H1 (cell line): ENCODE results near the gene AURKAIP1. TPM values are rescaled to one million over a fixed set of nuclear protein-coding genes. Genes with fewer than 3 reads are reported as not detected.
A peak's percentile ranks its signal among the peaks of the same experiment; 100 is the strongest.

Experiments
- CTCF ChIA-PET: fragments of 300-600 bp; sonication (Branson Sonifier 250); formaldehyde crosslinking; loops from one replicate; lab custom pipeline; 2021; ENCODE audit not compliant: partially characterized antibody; lab: Charles Lee
- POLR2A ChIA-PET: fragments of 300-600 bp; sonication (Branson Sonifier 250); formaldehyde crosslinking; loops from one replicate; lab custom pipeline; 2021; ENCODE audit warnings: inconsistent platforms; ENCODE audit not compliant: partially characterized antibody; lab: Charles Lee
- DNase-seq, 2 experiments: peaks; one replicate each; pipeline versions ENCODE4 v3.0.0 to v3.0.0-alpha.2; 2010 to 2022; ENCODE audit warnings: low spot score in 2 of 2, low read depth in 1 of 2, mixed read lengths in 1 of 2
- FAIRE-seq: peaks from 2 replicates; lab custom pipeline; 2011; peaks lifted over from hg19 to GRCh38; lab: Jason Lieb, UNC
- H2AFZ ChIP-seq: 2 replicates; pipeline ENCODE4 v1.8.1; 2012; ENCODE audit warnings: low read length, inconsistent platforms
- H2AK5ac ChIP-seq: 2 replicates; pipeline ENCODE4 v1.6.1; 2013; ENCODE audit warnings: low read depth, low read length
- H2BK120ac ChIP-seq: replicated peaks from 2 replicates; pipeline ENCODE3; 2013; ENCODE audit warnings: low read depth, low read length, inconsistent platforms
- H2BK12ac ChIP-seq: 2 replicates; pipeline ENCODE4 v1.6.1; 2013; ENCODE audit warnings: low read depth, low read length
- H2BK15ac ChIP-seq: 2 replicates; pipeline ENCODE4 v1.6.1; 2013; ENCODE audit warnings: low read length
- H2BK20ac ChIP-seq: 2 replicates; pipeline ENCODE4 v1.6.1; 2013; ENCODE audit warnings: low read length
- H2BK5ac ChIP-seq: 2 replicates; pipeline ENCODE4 v1.6.1; 2013; ENCODE audit warnings: low read depth, low read length
- H3K14ac ChIP-seq: 2 replicates; pipeline ENCODE4 v1.6.1; 2013; ENCODE audit warnings: inconsistent platforms; ENCODE audit not compliant: insufficient read length
- H3K18ac ChIP-seq: 2 replicates; pipeline ENCODE4 v1.6.1; 2013; ENCODE audit warnings: low read length; ENCODE audit errors: extremely low read depth
- H3K23ac ChIP-seq: 2 replicates; pipeline ENCODE4 v1.6.1; 2013; ENCODE audit warnings: inconsistent platforms; ENCODE audit not compliant: insufficient read length
- H3K23me2 ChIP-seq: 2 replicates; pipeline ENCODE4 v1.6.1; 2013; ENCODE audit warnings: low read depth, low read length
- H3K27ac ChIP-seq: 2 replicates; pipeline ENCODE4 v1.6.1; 2011; ENCODE audit warnings: low read depth, low read length, inconsistent platforms
- H3K27me3 ChIP-seq, 4 experiments: replicated peaks in 1 of 4; 1 replicate in 1 of 4; 2 replicates in 3 of 4; pipeline versions ENCODE4 v1.6.1 to v1.8.1; 2011 to 2013; ENCODE audit warnings: low read length in 3 of 4, mild to moderate bottlenecking in 3 of 4, inconsistent platforms in 2 of 4, mixed read lengths in 2 of 4, moderate library complexity in 1 of 4; ENCODE audit not compliant: control insufficient read depth in 3 of 4, insufficient read depth in 3 of 4; ENCODE audit errors: extremely low read depth in 1 of 4
- H3K36me3 ChIP-seq, 4 experiments: 2 replicates each; pipeline versions ENCODE4 v1.6.1 to v1.8.1; 2011 to 2013; ENCODE audit warnings: mild to moderate bottlenecking in 4 of 4, low read length in 3 of 4, moderate library complexity in 2 of 4, control low read depth in 1 of 4, inconsistent platforms in 1 of 4; ENCODE audit not compliant: insufficient read depth in 4 of 4, control insufficient read depth in 2 of 4
- H3K4ac ChIP-seq: replicated peaks from 2 replicates; pipeline ENCODE3; 2013; ENCODE audit warnings: low read length, low read depth, mixed read lengths, inconsistent platforms; ENCODE audit not compliant: insufficient read length
- H3K4me1 ChIP-seq, 4 experiments: replicated peaks in 1 of 4; 1 replicate in 1 of 4; 2 replicates in 3 of 4; pipeline versions ENCODE4 v1.6.1 to v1.8.1; 2011 to 2013; ENCODE audit warnings: low read length in 3 of 4, inconsistent platforms in 2 of 4, mixed read lengths in 1 of 4; ENCODE audit not compliant: insufficient read depth in 4 of 4, control insufficient read depth in 3 of 4
- H3K4me2 ChIP-seq, 2 experiments: 2 replicates each; pipeline versions ENCODE4 v1.6.1 to v1.8.1; 2011 to 2013; ENCODE audit warnings: low read depth in 2 of 2, low read length in 2 of 2, control low read depth in 1 of 2, inconsistent platforms in 1 of 2, mild to moderate bottlenecking in 1 of 2; ENCODE audit not compliant: insufficient read depth in 1 of 2
- H3K4me3 ChIP-seq, 4 experiments: fragments of 200-600, 300-600 bp in 1 of 4; sonication (generic), shearing (Covaris generic), sonication (Bioruptor Twin) in 1 of 4; 2 replicates each; pipeline versions ENCODE4 v1.5.1 to v1.8.1; 2011 to 2016; ENCODE audit warnings: low read length in 4 of 4, low read depth in 3 of 4, control low read depth in 2 of 4, inconsistent platforms in 2 of 4, mild to moderate bottlenecking in 2 of 4, mixed read lengths in 1 of 4, moderate library complexity in 1 of 4; ENCODE audit not compliant: insufficient read depth in 2 of 4; ENCODE audit errors: extremely low read depth in 1 of 4
- H3K56ac ChIP-seq: replicated peaks from 2 replicates; pipeline ENCODE3; 2013; ENCODE audit warnings: low read depth, mild to moderate bottlenecking, mixed read lengths, low read length, inconsistent platforms; ENCODE audit not compliant: insufficient read length
- H3K79me1 ChIP-seq: 2 replicates; pipeline ENCODE4 v1.6.1; 2013; ENCODE audit warnings: low read depth, low read length, control low read depth
- H3K79me2 ChIP-seq, 2 experiments: 2 replicates each; pipeline versions ENCODE4 v1.6.1 to v1.8.1; 2012 to 2013; ENCODE audit warnings: low read length in 2 of 2, mild to moderate bottlenecking in 2 of 2, inconsistent platforms in 1 of 2; ENCODE audit not compliant: insufficient read depth in 2 of 2, control insufficient read depth in 1 of 2
- H3K9ac ChIP-seq, 4 experiments: replicated peaks in 1 of 4; 1 replicate in 1 of 4; 2 replicates in 3 of 4; pipeline versions ENCODE4 v1.6.1 to v1.8.1; 2011 to 2013; ENCODE audit warnings: low read depth in 3 of 4, low read length in 3 of 4, control low read depth in 2 of 4, mild to moderate bottlenecking in 2 of 4, moderate library complexity in 2 of 4, inconsistent platforms in 1 of 4; ENCODE audit errors: extremely low read depth in 1 of 4
- H3K9me3 ChIP-seq, 2 experiments: 2 replicates each; pipeline versions ENCODE4 v1.6.1 to v1.8.1; 2012 to 2013; ENCODE audit warnings: mild to moderate bottlenecking in 2 of 2, moderate library complexity in 2 of 2, control low read depth in 1 of 2, inconsistent platforms in 1 of 2, low read depth in 1 of 2, low read length in 1 of 2, mixed read lengths in 1 of 2; ENCODE audit not compliant: insufficient read depth in 2 of 2
- H4K20me1 ChIP-seq, 2 experiments: replicated peaks in 1 of 2; 2 replicates each; pipeline versions ENCODE3 to v1.8.1; 2011 to 2013; ENCODE audit warnings: inconsistent platforms in 2 of 2, low read length in 2 of 2, mild to moderate bottlenecking in 1 of 2; ENCODE audit not compliant: insufficient read depth in 2 of 2, control insufficient read depth in 1 of 2
- H4K5ac ChIP-seq: 2 replicates; pipeline ENCODE4 v1.6.1; 2013; ENCODE audit warnings: low read length, low read depth, mixed read lengths, inconsistent platforms; ENCODE audit not compliant: insufficient read length
- H4K8ac ChIP-seq: 2 replicates; pipeline ENCODE4 v1.8.0; 2013; ENCODE audit warnings: mild to moderate bottlenecking, moderate library complexity, low read length, inconsistent platforms; ENCODE audit not compliant: insufficient read depth; ENCODE audit errors: extremely low read depth
- H4K91ac ChIP-seq: replicated peaks from 2 replicates; pipeline ENCODE3; 2013; ENCODE audit warnings: low read length, mixed read lengths, inconsistent platforms; ENCODE audit not compliant: insufficient read length
- CTCF ChIP-seq, 3 experiments: IDR thresholded peaks; 1 replicate in 2 of 3; 2 replicates in 1 of 3; pipeline versions ENCODE4 v1.5.1 to v1.6.1; 2011; ENCODE audit warnings: low read length in 3 of 3, mild to moderate bottlenecking in 3 of 3, inconsistent platforms in 2 of 3, low read depth in 1 of 3, moderate library complexity in 1 of 3; ENCODE audit not compliant: insufficient read depth in 1 of 3; ENCODE audit errors: control extremely low read depth in 1 of 3
- GABPA ChIP-seq: IDR thresholded peaks from 2 replicates; pipeline ENCODE4 v1.6.1; 2011; ENCODE audit warnings: mild to moderate bottlenecking, low read length, moderate library complexity, borderline replicate concordance; ENCODE audit not compliant: insufficient read depth
- GTF2F1 ChIP-seq: IDR thresholded peaks from 2 replicates; pipeline ENCODE4 v1.6.1; 2012; ENCODE audit warnings: low read depth, low read length, improper control_type of control experiment, borderline replicate concordance
- HDAC2 ChIP-seq, 2 experiments: fragments of 300-600 bp in 1 of 2; sonication (generic) in 1 of 2; IDR thresholded peaks; 2 replicates each; pipeline ENCODE4 v1.6.1; 2011 to 2012; ENCODE audit warnings: low read depth in 2 of 2, low read length in 2 of 2, mild to moderate bottlenecking in 2 of 2, moderate library complexity in 2 of 2, borderline replicate concordance in 1 of 2, inconsistent platforms in 1 of 2
- NRF1 ChIP-seq: IDR thresholded peaks from 2 replicates; pipeline ENCODE4 v1.6.1; 2011; ENCODE audit warnings: mild to moderate bottlenecking, low read depth, low read length, improper control_type of control experiment
- RAD21 ChIP-seq, 2 experiments: IDR thresholded peaks in 1 of 2; conservative IDR thresholded peaks in 1 of 2; 2 replicates each; pipeline ENCODE4 v1.6.1; 2011; ENCODE audit warnings: low read depth in 2 of 2, low read length in 2 of 2, improper control_type of control experiment in 1 of 2, inconsistent platforms in 1 of 2, mild to moderate bottlenecking in 1 of 2, moderate library complexity in 1 of 2
- TCF12 ChIP-seq: IDR thresholded peaks from 2 replicates; pipeline ENCODE4 v1.6.1; 2011; ENCODE audit warnings: low read depth, mild to moderate bottlenecking, low read length
- YY1 ChIP-seq: IDR thresholded peaks from 2 replicates; pipeline ENCODE4 v1.6.1; 2011; ENCODE audit warnings: low read depth, mild to moderate bottlenecking, low read length
- WGBS, 2 experiments: shearing (Covaris generic) in 1 of 2; methylation state at CpG; one replicate each; pipeline versions ENCODE4 v1.1.6 to v1.1.7; 2013 to 2015; ENCODE audit warnings: low lambda C conversion rate in 2 of 2, mixed read lengths in 2 of 2, inconsistent platforms in 1 of 2, low coverage in 1 of 2, missing lambda C conversion rate in 1 of 2; ENCODE audit not compliant: insufficient replicate concordance in 2 of 2, insufficient coverage in 1 of 2, insufficient read length in 1 of 2; ENCODE audit errors: extremely low coverage in 1 of 2, missing lambda C conversion rate in 1 of 2; 5-methylcytosine and 5-hydroxymethylcytosine counted together
- polyA plus RNA-seq, 7 experiments: library from polyadenylated mRNA; depleted of rRNA in 3 of 7; stranded (reverse) in 5 of 7; unstranded in 2 of 7; fragments of >200 nt in 5 of 7; fragments of 200-250 nt in 2 of 7; gene quantifications; 1 replicate in 5 of 7; 2 replicates in 1 of 7; 4 replicates in 1 of 7; pipeline versions ENCODE4 v1.2.1 to v1.2.3, GENCODE V29; 2011 to 2013; ENCODE audit warnings: missing spikeins in 2 of 7, mixed read lengths in 2 of 7
- total RNA-seq: library from RNA; stranded (reverse); fragmentation: NEBNext Ultra II Directional; extraction: Animal tissue kit (Norgen Biotek cat#: 25700); gene quantifications from 2 replicates; pipeline ENCODE4 v1.2.1, GENCODE V29; 2021

AURKAIP1 gene
- total and polyA plus RNA-seq, 2 of the 8 experiments (the other 6 are each of a cell fraction or from before 2014, with no cell fraction given), result 87.8 to 194 TPM

GRCh38 chr1:1361982-1362423 lies 13.0 kb downstream of the AURKAIP1 start:
- no peak overlapping the region for H2BK120ac ChIP-seq
- H3K4me1 ChIP-seq, result peaks cover 2 to 21% (median 16%) of the 10 kb centered on the region in 4 experiments
- H2AFZ ChIP-seq, result no peak overlapping the region
- peaks cover 0 to 5% of the 10 kb centered on the region in 2 experiments for H4K20me1 ChIP-seq
- H4K91ac ChIP-seq, result no peak overlapping the region
- H4K5ac ChIP-seq, result no peak overlapping the region
- no peak overlapping the region for H3K4ac ChIP-seq
- no peaks in the 10 kb centered on the region for H3K79me2 ChIP-seq
- 0 out of 4 replicates have a peak overlapping the region, but pooled peaks of 1 of the 2 experiments have one; percentile 6 for H3K4me2 ChIP-seq
- no peak overlapping the region for H3K23ac ChIP-seq
- H2AK5ac ChIP-seq, result no peak overlapping the region
- no peak overlapping the region for H3K9ac ChIP-seq
- peaks cover 6 to 13% of the 10 kb centered on the region in 2 experiments; a peak in 3 of 4 replicates for H3K9me3 ChIP-seq
- no peak for TF ChIP-seq GTF2F1
- no peak for TF ChIP-seq TCF12
- TF ChIP-seq CTCF (IDR thresholded peaks at IDR 0.05; ENCODE audit: control extremely low read depth in 1 of 3, insufficient read depth in 1 of 3, low read depth in 1 of 3, low read length in 3 of 3), result peak in 1 of 3 experiments; percentile 20; a peak in 1 of 4 replicates
- TF ChIP-seq YY1, result 0 out of 2 replicates have a peak, but pooled peaks have one; percentile 35
- TF ChIP-seq RAD21 (IDR thresholded peaks at IDR 0.05 in 1 of 2, conservative IDR thresholded peaks at IDR 0.05 in 1 of 2; ENCODE audit: low read depth in 2 of 2, low read length in 2 of 2), result peak in 1 of 2 experiments; percentile 17; a peak in 2 of 4 replicates
- TF ChIP-seq GABPA, result 0 out of 2 replicates have a peak, but pooled peaks have one; percentile 16
- TF ChIP-seq HDAC2 (IDR thresholded peaks at IDR 0.05; ENCODE audit: borderline replicate concordance in 1 of 2, low read depth in 2 of 2, low read length in 2 of 2), result no peak
- TF ChIP-seq NRF1, result no peak
- H2BK5ac ChIP-seq, result no peak overlapping the region
- no peaks in the 10 kb centered on the region for H3K79me1 ChIP-seq
- 0 out of 2 replicates have a peak overlapping the region, but pooled peaks have one; percentile 57 for H4K8ac ChIP-seq
- POLR2A ChIA-PET, result interaction anchor here (0.8 to 1.8 kb wide), 4 partner anchors 9 to 37 kb away, joined by 3 to 7 read pairs (median 4); partner anchors contain the start of gene CCNL2
- H3K36me3 ChIP-seq, result no peaks in the 10 kb centered on the region; a peak in 1 of 8 replicates
- no peak overlapping the region for H2BK12ac ChIP-seq
- H2BK20ac ChIP-seq, result no peak overlapping the region
- no peak overlapping the region for H2BK15ac ChIP-seq
- H3K56ac ChIP-seq, result no peak overlapping the region
- FAIRE-seq (no peak), DNase-seq (no peak)
- H3K27ac ChIP-seq, result no peak overlapping the region
- no peaks in the 10 kb centered on the region; a peak in 4 of 7 replicates for H3K27me3 ChIP-seq
- no peak overlapping the region for H3K4me3 ChIP-seq
- no peak overlapping the region for H3K18ac ChIP-seq
- peaks cover 12% of the 10 kb centered on the region for H3K23me2 ChIP-seq
- CTCF ChIA-PET, result interaction anchor here (0.6 to 2.3 kb wide), 4 partner anchors 10 to 77 kb away, joined by 3 to 17 read pairs (median 4); partner anchors contain the start of gene AURKAIP1
- no peak overlapping the region for H3K14ac ChIP-seq
- WGBS, 2 experiments, result 58% methylated on average over 13 of the region's 13 CpGs; no CpG with 5 or more reads in 1 of the 2 experiments
